Kasumi-1 (cell line): ENCODE results near the gene FHIT.

Source experiments
- DNase-seq, 2 experiments: peaks; one replicate each; lab custom pipeline; 2025; lab: John Stamatoyannopoulos, UW

The FHIT gene

GRCh38 chr3:60629816-60630215 is 621.4 kb downstream of the FHIT start:
- no peak for DNase-seq

- no peak for DNase-seq
Observed at GRCh38 chr3:60622349-60622748, 628.9 kb downstream of the FHIT start.

GRCh38 chr3:60617188-60617587 is 634.1 kb downstream of the FHIT start:
- DNase-seq, result no peak

- no peak for DNase-seq
Observed at GRCh38 chr3:60613769-60614303, 637.4 kb downstream of the FHIT start.

GRCh38 chr3:60610441-60611112 is 640.7 kb downstream of the FHIT start:
- no peak for DNase-seq

GRCh38 chr3:60609446-60609845 is 641.8 kb downstream of the FHIT start:
- no peak for DNase-seq

GRCh38 chr3:60603860-60604259 is 647.4 kb downstream of the FHIT start:
- no peak for DNase-seq

GRCh38 chr3:60600848-60601247 is 650.4 kb downstream of the FHIT start:
- DNase-seq, result no peak

- no peak for DNase-seq
Observed at GRCh38 chr3:60599586-60599985, 651.7 kb downstream of the FHIT start.

GRCh38 chr3:60598671-60599070 is 652.6 kb downstream of the FHIT start:
- DNase-seq, result no peak

- DNase-seq, result peak; percentile 9 to 12
Observed at GRCh38 chr3:60594025-60594424, 657.2 kb downstream of the FHIT start.

GRCh38 chr3:60591267-60591666 is 660.0 kb downstream of the FHIT start:
- no peak for DNase-seq

GRCh38 chr3:60588806-60589205 is 662.4 kb downstream of the FHIT start:
- no peak for DNase-seq

- no peak for DNase-seq
Observed at GRCh38 chr3:60585918-60586317, 665.3 kb downstream of the FHIT start.

- no peak for DNase-seq
Observed at GRCh38 chr3:60584250-60584649, 667.0 kb downstream of the FHIT start.

GRCh38 chr3:60582288-60582687 is 669.0 kb downstream of the FHIT start:
- peak; percentile 26 to 43 for DNase-seq

GRCh38 chr3:60580809-60581208 is 670.4 kb downstream of the FHIT start:
- no peak for DNase-seq

- no peak for DNase-seq
Observed at GRCh38 chr3:60579734-60580133, 671.5 kb downstream of the FHIT start.

GRCh38 chr3:60578936-60579335 is 672.3 kb downstream of the FHIT start:
- no peak for DNase-seq

- DNase-seq, result no peak
Observed at GRCh38 chr3:60577601-60578000, 673.7 kb downstream of the FHIT start.

- DNase-seq, result no peak
Observed at GRCh38 chr3:60575718-60576272, 675.5 kb downstream of the FHIT start.

- no peak for DNase-seq
Observed at GRCh38 chr3:60574046-60574769, 677.0 kb downstream of the FHIT start.

GRCh38 chr3:60573494-60573893 is 677.8 kb downstream of the FHIT start:
- DNase-seq, result no peak
